Activated CD4-positive, alpha-beta memory T cell treated with anti-CD3 and anti-CD28 coated beads, Interleukin-2, amount 10 ng/mL, durations not matched to agents 7 days and 5 days (primary cell): ENCODE data around the gene PPIL1. TPM values are rescaled to one million over a fixed set of nuclear protein-coding genes. Genes with fewer than 3 reads are reported as not detected.

Experiments
- total RNA-seq, 2 experiments: library from RNA; stranded (reverse); gene quantifications; one replicate each; pipeline ENCODE4 v1.2.3, GENCODE V29; 2021

Gene PPIL1
- total RNA-seq, 2 experiments from 2014 or later = 22.8 to 24.3 TPM

Other genes starting within 250 kb of the PPIL1 start
- 100 to 1,000 TPM; 107 to 109 TPM for gene CDKN1A, start 196.1 kb downstream of the PPIL1 start, total RNA-seq
- under 1 TPM; 0.15 to 0.25 TPM for gene RAB44, start 177.0 kb downstream of the PPIL1 start, total RNA-seq
- 1 to 10 TPM; 4.0 TPM for gene CPNE5, start 35.4 kb downstream of the PPIL1 start, total RNA-seq
- 10 to 100 TPM; 51.8 to 53.8 TPM for gene C6orf89, start 11.1 kb upstream of the PPIL1 start, total RNA-seq
- gene PI16, start 79.9 kb upstream of the PPIL1 start, total RNA-seq = 1 to 10 TPM; 7.3 to 8.5 TPM
- 100 to 1,000 TPM; 131 TPM for gene MTCH1, start 111.4 kb upstream of the PPIL1 start, total RNA-seq
- gene FGD2, start 130.9 kb upstream of the PPIL1 start, total RNA-seq = 1 to 10 TPM; 4.7 to 4.9 TPM